ENCODE measurements around the gene RNF123. TPM values are rescaled to one million over a fixed set of nuclear protein-coding genes. Genes with fewer than 3 reads are reported as not detected.
"Not testable (repeated sequence)": the region's sequence is repeated elsewhere in the genome, so short reads cannot be mapped to it uniquely, and the experiment has no call there.

RNF123 gene
- total RNA-seq, 1 donor, result 19.4 TPM

GRCh38 chr3:49674497-49674983 lies 14.8 kb upstream of the RNF123 start:
- TF ChIP-seq CTCF (IDR thresholded peaks at IDR 0.05; ENCODE audit: insufficient read depth, low read length), result no peak
- peak overlapping the region; percentile 85 for H3K4me3 ChIP-seq (ENCODE audit: low read depth, low read length)
- DNase-seq (ENCODE audit: low read depth), result no peak

GRCh38 chr3:49675912-49676311 lies 13.4 kb upstream of the RNF123 start:
- DNase-seq (ENCODE audit: low read depth), result no peak
- no peak for TF ChIP-seq CTCF (IDR thresholded peaks at IDR 0.05; ENCODE audit: insufficient read depth, low read length)
- no peak overlapping the region for H3K4me3 ChIP-seq (ENCODE audit: low read depth, low read length)

GRCh38 chr3:49680493-49681231 lies 8.7 kb upstream of the RNF123 start:
- DNase-seq (ENCODE audit: low read depth), result no peak
- TF ChIP-seq CTCF (IDR thresholded peaks at IDR 0.05; ENCODE audit: insufficient read depth, low read length), result no peak

GRCh38 chr3:49681232-49681522 lies 8.2 kb upstream of the RNF123 start:
- no peak for TF ChIP-seq CTCF (IDR thresholded peaks at IDR 0.05; ENCODE audit: insufficient read depth, low read length)

More at GRCh38 chr3:49680493-49681231, 8.7 kb upstream of the RNF123 start:
- H3K4me3 ChIP-seq (ENCODE audit: low read depth, low read length), result no peak overlapping the region

GRCh38 chr3:49681543-49681942 lies 7.8 kb upstream of the RNF123 start:
- no peak for TF ChIP-seq CTCF (IDR thresholded peaks at IDR 0.05; ENCODE audit: insufficient read depth, low read length)
- DNase-seq (ENCODE audit: low read depth), result no peak
- no peak overlapping the region for H3K4me3 ChIP-seq (ENCODE audit: low read depth, low read length)

More at GRCh38 chr3:49681232-49681522, 8.2 kb upstream of the RNF123 start:
- no peak for DNase-seq (ENCODE audit: low read depth)
- no peak overlapping the region for H3K4me3 ChIP-seq (ENCODE audit: low read depth, low read length)

GRCh38 chr3:49683162-49683561 lies 6.2 kb upstream of the RNF123 start:
- no peak for TF ChIP-seq CTCF (IDR thresholded peaks at IDR 0.05; ENCODE audit: insufficient read depth, low read length)
- H3K4me3 ChIP-seq (ENCODE audit: low read depth, low read length), result no peak overlapping the region
- DNase-seq (ENCODE audit: low read depth), result no peak

- not testable (repeated sequence) for H3K4me3 ChIP-seq (ENCODE audit: low read depth, low read length); DNase-seq (ENCODE audit: low read depth)
Observed at GRCh38 chr3:49684453-49684852, 4.9 kb upstream of the RNF123 start.

- not testable (repeated sequence) for H3K4me3 ChIP-seq (ENCODE audit: low read depth, low read length); DNase-seq (ENCODE audit: low read depth)
Observed at GRCh38 chr3:49685103-49685502, 4.3 kb upstream of the RNF123 start.

GRCh38 chr3:49685846-49686245 lies 3.5 kb upstream of the RNF123 start:
- not testable (repeated sequence) for DNase-seq (ENCODE audit: low read depth); H3K4me3 ChIP-seq (ENCODE audit: low read depth, low read length)

- H3K4me3 ChIP-seq (ENCODE audit: low read depth, low read length); DNase-seq (ENCODE audit: low read depth): not testable (repeated sequence)
Observed at GRCh38 chr3:49686346-49686745, 3.0 kb upstream of the RNF123 start.

GRCh38 chr3:49686769-49687423 lies 2.5 kb upstream of the RNF123 start:
- DNase-seq (ENCODE audit: low read depth), result peak; percentile 23
- peak overlapping the region; percentile 13 for H3K4me3 ChIP-seq (ENCODE audit: low read depth, low read length)
